Liver (tissue), 9 donors: ENCODE results near the gene NFIB. TPM values are rescaled to one million over a fixed set of nuclear protein-coding genes. Genes with fewer than 3 reads are reported as not detected.

Experiments
- DNase-seq: peaks from one replicate; pipeline ENCODE4 v3.0.0-alpha.2; 2017; ENCODE audit warnings: low spot score
- H3K27ac ChIP-seq, 2 donors: one replicate each; pipeline ENCODE4 v1.7.0; 2013; ENCODE audit warnings: inconsistent platforms in 2 of 2, low read length in 2 of 2, control low read depth in 1 of 2, low read depth in 1 of 2, mild to moderate bottlenecking in 1 of 2
- H3K27me3 ChIP-seq, 4 donors: one replicate each; pipeline versions ENCODE4 v1.6.1 to v1.7.0; 2013; ENCODE audit warnings: low read length in 3 of 4, inconsistent platforms in 1 of 4, mild to moderate bottlenecking in 1 of 4, moderate library complexity in 1 of 4; ENCODE audit not compliant: control insufficient read depth in 4 of 4, insufficient read depth in 4 of 4
- H3K36me3 ChIP-seq, 4 donors: one replicate each; pipeline versions ENCODE4 v1.6.1 to v1.7.0; 2013; ENCODE audit warnings: low read length in 3 of 4, mild to moderate bottlenecking in 3 of 4, low read depth in 1 of 4, moderate library complexity in 1 of 4; ENCODE audit not compliant: control insufficient read depth in 4 of 4, insufficient read depth in 3 of 4
- H3K4me1 ChIP-seq, 4 donors: one replicate each; pipeline versions ENCODE4 v1.6.1 to v1.7.0; 2013; ENCODE audit warnings: low read length in 3 of 4, mild to moderate bottlenecking in 3 of 4, moderate library complexity in 1 of 4; ENCODE audit not compliant: control insufficient read depth in 4 of 4, insufficient read depth in 4 of 4
- H3K4me3 ChIP-seq, 3 donors: one replicate each; pipeline versions ENCODE4 v1.6.1 to v1.7.0; 2013; ENCODE audit warnings: low read length in 3 of 3, control low read depth in 1 of 3, low read depth in 1 of 3, mild to moderate bottlenecking in 1 of 3
- H3K9ac ChIP-seq, 2 donors: one replicate each; pipeline ENCODE4 v1.7.0; 2013; ENCODE audit warnings: low read length in 2 of 2, mild to moderate bottlenecking in 2 of 2, moderate library complexity in 2 of 2, control low read depth in 1 of 2, low read depth in 1 of 2
- H3K9me3 ChIP-seq, 4 donors: one replicate each; pipeline versions ENCODE4 v1.6.1 to v1.7.0; 2013; ENCODE audit warnings: low read length in 3 of 4; ENCODE audit not compliant: control insufficient read depth in 4 of 4
- ATF3 ChIP-seq: IDR thresholded peaks from 2 replicates; pipeline ENCODE4 v1.6.1; 2016; ENCODE audit warnings: antibody characterized with exemption
- CTCF ChIP-seq: fragments of 150-350 bp; IDR thresholded peaks from 2 replicates; pipeline ENCODE4 v1.5.1; 2017; ENCODE audit warnings: improper control_type of control experiment, low read depth, low read length; ENCODE audit not compliant: missing input control
- EGR1 ChIP-seq, 2 donors: IDR thresholded peaks; 2 replicates each; pipeline ENCODE4 v1.6.1; 2016 to 2018; ENCODE audit warnings: antibody characterized with exemption in 2 of 2, low read depth in 2 of 2
- FOXA1 ChIP-seq: IDR thresholded peaks from 2 replicates; pipeline ENCODE4 v1.6.1; 2016; ENCODE audit warnings: antibody characterized with exemption
- FOXA2 ChIP-seq: IDR thresholded peaks from 2 replicates; pipeline ENCODE4 v1.6.1; 2016; ENCODE audit warnings: antibody characterized with exemption
- GABPA ChIP-seq, 2 donors: IDR thresholded peaks in 1 of 2; conservative IDR thresholded peaks in 1 of 2; 2 replicates each; pipeline ENCODE4 v1.6.1; 2016; ENCODE audit warnings: antibody characterized with exemption in 2 of 2, mild to moderate bottlenecking in 1 of 2, moderate library complexity in 1 of 2
- HNF4A ChIP-seq, 2 donors: conservative IDR thresholded peaks; 2 replicates each; pipeline ENCODE4 v1.6.1; 2016; ENCODE audit warnings: antibody characterized with exemption in 2 of 2, mild to moderate bottlenecking in 2 of 2
- HNF4G ChIP-seq: IDR thresholded peaks from 2 replicates; pipeline ENCODE4 v1.6.1; 2016; ENCODE audit warnings: antibody characterized with exemption
- JUND ChIP-seq, 2 donors: IDR thresholded peaks; 2 replicates each; pipeline ENCODE4 v1.6.1; 2016; ENCODE audit warnings: antibody characterized with exemption in 2 of 2
- MAX ChIP-seq: IDR thresholded peaks from 2 replicates; pipeline ENCODE4 v1.6.1; 2016; ENCODE audit warnings: antibody characterized with exemption
- NR2F2 ChIP-seq: IDR thresholded peaks from 2 replicates; pipeline ENCODE4 v1.6.1; 2016; ENCODE audit warnings: antibody characterized with exemption
- RAD21 ChIP-seq, 2 donors: IDR thresholded peaks; 2 replicates each; pipeline ENCODE4 v1.6.1; 2016; ENCODE audit warnings: antibody characterized with exemption in 2 of 2, mild to moderate bottlenecking in 2 of 2
- REST ChIP-seq: IDR thresholded peaks from 2 replicates; pipeline ENCODE4 v1.6.1; 2016; ENCODE audit warnings: antibody characterized with exemption, mild to moderate bottlenecking
- RXRA ChIP-seq, 2 donors: IDR thresholded peaks; 2 replicates each; pipeline ENCODE4 v1.6.1; 2017 to 2018; ENCODE audit warnings: antibody characterized with exemption in 2 of 2, mild to moderate bottlenecking in 1 of 2
- YY1 ChIP-seq: IDR thresholded peaks from 2 replicates; pipeline ENCODE4 v1.6.1; 2016; ENCODE audit warnings: antibody characterized with exemption, mild to moderate bottlenecking
- ZBTB33 ChIP-seq: IDR thresholded peaks from 2 replicates; pipeline ENCODE4 v1.6.1; 2016; ENCODE audit warnings: antibody characterized with exemption
- WGBS: extraction: QIAGEN DNeasy Blood & Tissue Kit; methylation state at CpG from one replicate; pipeline ENCODE4 v1.1.7; 2013; 5-methylcytosine and 5-hydroxymethylcytosine counted together
- polyA plus RNA-seq, 2 donors: library from polyadenylated mRNA; stranded (reverse) in 1 of 2; unstranded in 1 of 2; fragments of 200-250 nt in 1 of 2; fragments of >200 nt in 1 of 2; fragmentation: Nextera tagmentation in 1 of 2; extraction: Ambion mirVana in 1 of 2; gene quantifications; one replicate each; pipeline versions ENCODE4 v1.2.1 to v1.2.3, GENCODE V29; 2013 to 2015
- total RNA-seq, 2 donors: library from RNA; depleted of rRNA; stranded (reverse); fragments of >200 nt; gene quantifications; one replicate each; pipeline ENCODE4 v1.2.3, GENCODE V29; 2014
- donor health status: healthy.
- donor health status: healthy.
- donor health status: healthy.
- donor health status: healthy.
- donor health status: healthy.

NFIB gene
- total and polyA plus RNA-seq, 4 donors: 3.2 to 23.2 (median 8.0) TPM

GRCh38 chr9:14219850-14220249, 94.1 kb downstream of the NFIB start:
- Histone ChIP-seq H3K4me1 (peaks cover 2 to 17% (median 9%) of the 10 kb centered on the region in 4 donors), H3K36me3 (no peaks in the 10 kb centered on the region), H3K4me3 (no peak overlapping the region), H3K27ac (no peak overlapping the region), H3K9ac (no peak overlapping the region), H3K9me3 (no peaks in the 10 kb centered on the region), H3K27me3 (no peaks in the 10 kb centered on the region)
- TF ChIP-seq FOXA2 (no peak), ZBTB33 (no peak), HNF4A (conservative IDR thresholded peaks at IDR 0.05) (no peak), RAD21 (IDR thresholded peaks at IDR 0.05) (no peak), JUND (IDR thresholded peaks at IDR 0.05) (no peak), RXRA (IDR thresholded peaks at IDR 0.05) (no peak), EGR1 (IDR thresholded peaks at IDR 0.05; ENCODE audit: low read depth in 2 of 2) (no peak), CTCF (no peak), GABPA (IDR thresholded peaks at IDR 0.05 in 1 of 2, conservative IDR thresholded peaks at IDR 0.05 in 1 of 2) (no peak), ATF3 (no peak)
- 81% methylated on average over 4 of the region's 4 CpGs for WGBS
- no peak for DNase-seq

- Histone ChIP-seq H3K27ac (no peak overlapping the region), H3K27me3 (no peaks in the 10 kb centered on the region), H3K36me3 (no peaks in the 10 kb centered on the region), H3K9ac (no peak overlapping the region), H3K9me3 (no peaks in the 10 kb centered on the region), H3K4me3 (no peak overlapping the region), H3K4me1 (peaks cover 8 to 30% (median 11%) of the 10 kb centered on the region in 4 donors)
- no peak for TF ChIP-seq JUND (IDR thresholded peaks at IDR 0.05)
- no peak for TF ChIP-seq CTCF
- no peak for TF ChIP-seq NR2F2
- TF ChIP-seq FOXA1: no peak
- TF ChIP-seq REST: no peak
- no peak for TF ChIP-seq HNF4A (conservative IDR thresholded peaks at IDR 0.05)
- TF ChIP-seq YY1: no peak
- no peak for TF ChIP-seq ZBTB33
- TF ChIP-seq MAX: no peak
- no peak for TF ChIP-seq FOXA2
- TF ChIP-seq RXRA (IDR thresholded peaks at IDR 0.05): no peak
- TF ChIP-seq HNF4G: no peak
- no peak for TF ChIP-seq ATF3
- no peak for TF ChIP-seq GABPA (IDR thresholded peaks at IDR 0.05 in 1 of 2, conservative IDR thresholded peaks at IDR 0.05 in 1 of 2)
- no peak for TF ChIP-seq RAD21 (IDR thresholded peaks at IDR 0.05)
- DNase-seq: no peak
- 85% methylated on average over 1 of the region's 1 CpG for WGBS
Observed at GRCh38 chr9:14218253-14218652, 95.7 kb downstream of the NFIB start.
